Right lobe of liver (tissue), 6 donors: ENCODE measurements around the gene BMP8A. TPM values are rescaled to one million over a fixed set of nuclear protein-coding genes. Genes with fewer than 3 reads are reported as not detected.

Experiments
- ATAC-seq, 4 donors: fragments of 200-7000 bp; cut with Tn5 transposase; one replicate each; pipeline ENCODE4 v1.9.1; 2020; ENCODE audit warnings: mild to moderate bottlenecking in 4 of 4, moderate library complexity in 4 of 4
- DNase-seq, 3 donors: peaks; one replicate each; pipeline ENCODE4 v3.0.0-alpha.2; 2020
- H3K27ac ChIP-seq, 3 donors: fragments of 200-600 bp; one replicate each; pipeline ENCODE4 v1.8.0; 2022
- H3K27me3 ChIP-seq, 2 donors: fragments of 200-600 bp; one replicate each; pipeline ENCODE4 v1.8.0; 2022
- H3K36me3 ChIP-seq, 4 donors: fragments of 200-600 bp; sonication (generic) in 1 of 4; one replicate each; pipeline versions ENCODE4 v1.5.1 to v1.8.0; 2017 to 2022; ENCODE audit warnings: control low read depth in 1 of 4
- H3K4me1 ChIP-seq, 4 donors: fragments of 200-600 bp; sonication (generic) in 1 of 4; one replicate each; pipeline versions ENCODE4 v1.5.1 to v1.8.0; 2017 to 2022; ENCODE audit warnings: control low read depth in 1 of 4
- H3K4me3 ChIP-seq, 3 donors: fragments of 200-600 bp; one replicate each; pipeline ENCODE4 v1.8.0; 2022
- H3K9me3 ChIP-seq, 4 donors: fragments of 200-600 bp; sonication (generic) in 1 of 4; one replicate each; pipeline versions ENCODE4 v1.5.1 to v1.8.0; 2017 to 2022; ENCODE audit warnings: control low read depth in 1 of 4
- POLR2A ChIP-seq: fragments of 450-650 bp; IDR thresholded peaks from one replicate; pipeline ENCODE4 v1.6.1; 2017; ENCODE audit warnings: antibody characterized with exemption, mild to moderate bottlenecking
- WGBS: methylation state at CpG from one replicate; pipeline ENCODE4 v1.1.6; 2018; ENCODE audit warnings: low coverage, low lambda C conversion rate; ENCODE audit not compliant: insufficient coverage; ENCODE audit errors: missing lambda C conversion rate; 5-methylcytosine and 5-hydroxymethylcytosine counted together
- intact Hi-C, 2 donors: fragments of 100-400 bp; cut with DNase I; formaldehyde crosslinking; loops; one replicate each; pipeline versions ENCODE4 v1.11.2 to v1.14.1; 2022
- total RNA-seq, 6 experiments: library from RNA; depleted of rRNA in 2 of 6; stranded (reverse); fragments of >200 nt in 2 of 6; fragmentation: NEBNext Ultra II Directional in 3 of 6; extraction: Animal tissue kit (Norgen Biotek cat#: 25700) in 3 of 6; gene quantifications; one replicate each; pipeline versions ENCODE4 v1.1.0 to v1.2.4, GENCODE V29; 2016 to 2023
- TF ChIP-seq, protein P1 (sequence below), 4 donors: fragments of 200-600 bp in 3 of 4; fragments of 450-650 bp in 1 of 4; IDR thresholded peaks; one replicate each; pipeline versions ENCODE4 v1.5.1 to v1.8.0; 2016 to 2022; ENCODE audit warnings: antibody characterized with exemption in 4 of 4, mild to moderate bottlenecking in 2 of 4
- donor health status: DM: no; HTN: yes; CAD: no.
- donor health status: DM: no; HTN: no; CAD: no.
- donor health status: DM: no; HTN: no; CAD: no.
- donor health status: DM: no; HTN: yes; CAD: no.
- donor health status: DM: no; HTN: yes; CAD: no.

BMP8A gene
- total RNA-seq, 6 experiments from 2014 or later, result 0.18 to 0.80 TPM; not detected in 4

DNA sequence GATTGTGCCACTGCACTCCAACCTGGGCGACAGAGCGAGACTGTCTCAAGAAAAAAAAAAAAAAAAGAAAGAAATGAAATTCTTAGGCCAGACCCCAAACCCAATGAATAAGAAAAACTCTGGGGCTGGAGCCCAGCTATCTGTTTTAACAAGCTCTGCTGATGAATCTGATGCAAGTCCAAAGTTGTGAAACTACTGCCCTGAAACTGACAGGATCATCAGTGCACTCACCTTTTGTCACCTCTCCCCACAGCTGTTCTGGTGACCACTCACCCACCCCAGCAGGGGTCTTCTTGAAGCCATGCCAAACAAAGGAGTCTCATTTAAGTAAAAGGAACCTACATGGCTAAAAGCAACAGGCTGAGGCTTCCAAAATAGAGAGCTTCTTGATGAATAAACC is 76.8 kb downstream of the BMP8A start:
- Histone ChIP-seq H3K36me3 (peaks cover 12 to 93% (median 66%) of the 10 kb centered on the region in 4 donors), H3K27me3 (no peaks in the 10 kb centered on the region), H3K9me3 (no peaks in the 10 kb centered on the region), H3K27ac (peak overlapping the region in 1 of 3 donors; percentile 5), H3K4me1 (peaks cover 0 to 29% (median 10%) of the 10 kb centered on the region in 4 donors), H3K4me3 (no peak overlapping the region)
- DNase-seq (peak in 1 of 3 donors; percentile 51), ATAC-seq (peak; percentile 55 to 73 (median 66))
- TF ChIP-seq, protein P1, sequence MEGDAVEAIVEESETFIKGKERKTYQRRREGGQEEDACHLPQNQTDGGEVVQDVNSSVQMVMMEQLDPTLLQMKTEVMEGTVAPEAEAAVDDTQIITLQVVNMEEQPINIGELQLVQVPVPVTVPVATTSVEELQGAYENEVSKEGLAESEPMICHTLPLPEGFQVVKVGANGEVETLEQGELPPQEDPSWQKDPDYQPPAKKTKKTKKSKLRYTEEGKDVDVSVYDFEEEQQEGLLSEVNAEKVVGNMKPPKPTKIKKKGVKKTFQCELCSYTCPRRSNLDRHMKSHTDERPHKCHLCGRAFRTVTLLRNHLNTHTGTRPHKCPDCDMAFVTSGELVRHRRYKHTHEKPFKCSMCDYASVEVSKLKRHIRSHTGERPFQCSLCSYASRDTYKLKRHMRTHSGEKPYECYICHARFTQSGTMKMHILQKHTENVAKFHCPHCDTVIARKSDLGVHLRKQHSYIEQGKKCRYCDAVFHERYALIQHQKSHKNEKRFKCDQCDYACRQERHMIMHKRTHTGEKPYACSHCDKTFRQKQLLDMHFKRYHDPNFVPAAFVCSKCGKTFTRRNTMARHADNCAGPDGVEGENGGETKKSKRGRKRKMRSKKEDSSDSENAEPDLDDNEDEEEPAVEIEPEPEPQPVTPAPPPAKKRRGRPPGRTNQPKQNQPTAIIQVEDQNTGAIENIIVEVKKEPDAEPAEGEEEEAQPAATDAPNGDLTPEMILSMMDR (IDR thresholded peaks at IDR 0.05), result no peak
- TF ChIP-seq POLR2A, result no peak
- WGBS, result no CpG with 5 or more reads among the region's 2 CpGs
- intact Hi-C loops, result no loop called here

DNA sequence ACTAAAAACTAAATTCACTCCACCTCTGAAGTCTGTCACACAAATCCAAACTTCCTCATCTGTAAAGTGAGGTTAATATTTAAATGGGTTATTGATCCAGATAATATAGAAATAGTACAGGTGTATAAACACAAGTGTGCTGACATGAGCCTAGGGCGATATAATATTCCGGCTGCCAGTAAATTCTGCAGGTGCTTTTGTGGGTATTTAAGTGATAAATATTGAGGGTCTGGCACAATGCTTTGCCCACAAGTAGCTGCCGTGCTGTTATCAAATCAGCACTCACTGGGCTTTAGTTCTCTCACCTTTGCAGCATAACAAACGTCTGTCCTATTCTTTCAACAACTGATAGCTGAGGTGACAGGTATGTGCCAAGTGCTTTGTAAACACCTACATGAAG is 77.6 kb downstream of the BMP8A start:
- H3K4me3 ChIP-seq, result no peak overlapping the region
- ATAC-seq, result peak in 1 of 4 donors; percentile 8
- intact Hi-C loops, result no loop called here

DNA sequence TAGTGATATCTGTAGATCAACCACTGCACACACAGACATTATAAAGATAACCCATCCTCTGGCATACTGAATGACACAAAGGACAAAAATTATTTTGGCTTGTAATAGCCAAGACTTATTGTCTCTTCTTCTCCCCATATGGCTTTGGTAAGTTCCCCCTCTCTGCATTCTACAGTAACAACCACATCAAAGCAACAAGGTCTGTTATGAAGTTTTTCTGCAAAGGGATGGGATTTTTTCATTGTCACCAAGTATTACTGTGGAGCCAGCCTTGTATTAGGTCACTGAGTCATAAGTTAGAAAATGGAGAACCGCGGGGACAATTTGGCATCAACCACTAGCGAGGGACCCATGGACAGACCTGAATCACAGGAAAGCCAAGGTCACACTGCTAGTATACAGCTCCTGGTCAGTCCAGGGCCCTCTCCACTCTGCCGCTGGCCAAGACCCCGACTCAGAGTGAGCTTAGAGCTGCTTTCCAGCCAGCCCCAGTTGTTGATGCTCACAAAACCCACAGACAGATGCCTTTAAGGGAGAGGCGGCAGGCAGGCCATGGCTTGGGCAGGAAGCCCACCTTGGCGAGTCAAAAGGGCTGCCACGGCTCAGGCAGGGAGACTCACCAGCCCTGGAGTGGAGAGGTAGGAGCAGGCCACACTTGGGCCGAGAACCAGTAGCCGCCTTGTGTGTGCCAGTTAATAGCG is 79.2 kb downstream of the BMP8A start:
- Histone ChIP-seq H3K36me3 (peaks cover 0 to 68% (median 46%) of the 10 kb centered on the region in 4 donors), H3K9me3 (no peaks in the 10 kb centered on the region), H3K27me3 (no peaks in the 10 kb centered on the region), H3K4me1 (peaks cover 0 to 49% (median 18%) of the 10 kb centered on the region in 4 donors), H3K27ac (no peak overlapping the region), H3K4me3 (no peak overlapping the region)
- no peak for ATAC-seq
- TF ChIP-seq, protein P1 (IDR thresholded peaks at IDR 0.05), result no peak
- TF ChIP-seq POLR2A, result no peak
- intact Hi-C loops, result no loop called here
- DNase-seq, result no peak
- WGBS, result 74% methylated on average over 3 of the region's 11 CpGs

More for the DNA sequence above, 77.6 kb downstream of the BMP8A start:
- DNase-seq, result no peak
- Histone ChIP-seq H3K27ac (no peak overlapping the region), H3K27me3 (no peaks in the 10 kb centered on the region), H3K4me1 (peaks cover 0 to 37% (median 14%) of the 10 kb centered on the region in 4 donors), H3K36me3 (peaks cover 9 to 84% (median 58%) of the 10 kb centered on the region in 4 donors), H3K9me3 (no peaks in the 10 kb centered on the region)
- WGBS, result 34% methylated on average over 4 of the region's 4 CpGs
- TF ChIP-seq, protein P1 (IDR thresholded peaks at IDR 0.05), result no peak
- TF ChIP-seq POLR2A, result no peak

DNA sequence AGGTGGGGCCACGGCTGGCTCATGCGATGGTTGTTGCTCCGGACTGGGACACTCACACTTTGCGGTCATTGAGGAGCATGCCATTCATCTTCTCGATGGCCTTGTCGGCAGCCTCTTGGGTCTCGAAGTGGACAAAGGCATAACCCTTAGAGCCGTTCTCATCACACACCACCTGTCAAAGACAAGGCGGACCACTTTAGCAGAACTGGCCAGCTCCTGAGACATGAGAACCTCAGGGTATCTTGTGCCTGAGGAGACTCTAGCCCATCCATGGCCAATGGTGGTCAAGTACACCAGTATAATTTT is 79.7 kb downstream of the BMP8A start:
- 83% methylated on average over 1 of the region's 9 CpGs for WGBS
- peaks cover 0 to 63% (median 44%) of the 10 kb centered on the region in 4 donors for H3K36me3 ChIP-seq

More for the DNA sequence above, 79.7 kb downstream of the BMP8A start:
- no peak for ATAC-seq
- intact Hi-C loops, result no loop called here
- Histone ChIP-seq H3K4me1 (peaks cover 0 to 49% (median 18%) of the 10 kb centered on the region in 4 donors), H3K9me3 (no peaks in the 10 kb centered on the region), H3K27me3 (no peaks in the 10 kb centered on the region), H3K4me3 (no peak overlapping the region), H3K27ac (no peak overlapping the region)
- DNase-seq, result no peak
- TF ChIP-seq, protein P1 (IDR thresholded peaks at IDR 0.05), result no peak
- no peak for TF ChIP-seq POLR2A
